Smooth muscle cell of the brain vasculature (primary cell): ENCODE data around the gene MAMDC4.
"Not testable (repeated sequence)": the region's sequence is repeated elsewhere in the genome, so short reads cannot be mapped to it uniquely, and the experiment has no call there.

Experiments
- DNase-seq: peaks from one replicate; pipeline ENCODE4 v3.0.0-alpha.2; 2012; ENCODE audit warnings: low read depth, low spot score

The MAMDC4 gene

GRCh38 chr9:136851941-136852663 is at the start of gene MAMDC4:
Gene MAMDC4 (plus strand): TSS chr9:136852346. CDS start chr9:136852417, 71 bp downstream.
- DNase-seq: no peak

- DNase-seq: not testable (repeated sequence)
Measured at GRCh38 chr9:136803009-136803550, 49.1 kb upstream of the MAMDC4 start.

- DNase-seq: no peak
Measured at GRCh38 chr9:136803551-136804508, 48.3 kb upstream of the MAMDC4 start.

DNA sequence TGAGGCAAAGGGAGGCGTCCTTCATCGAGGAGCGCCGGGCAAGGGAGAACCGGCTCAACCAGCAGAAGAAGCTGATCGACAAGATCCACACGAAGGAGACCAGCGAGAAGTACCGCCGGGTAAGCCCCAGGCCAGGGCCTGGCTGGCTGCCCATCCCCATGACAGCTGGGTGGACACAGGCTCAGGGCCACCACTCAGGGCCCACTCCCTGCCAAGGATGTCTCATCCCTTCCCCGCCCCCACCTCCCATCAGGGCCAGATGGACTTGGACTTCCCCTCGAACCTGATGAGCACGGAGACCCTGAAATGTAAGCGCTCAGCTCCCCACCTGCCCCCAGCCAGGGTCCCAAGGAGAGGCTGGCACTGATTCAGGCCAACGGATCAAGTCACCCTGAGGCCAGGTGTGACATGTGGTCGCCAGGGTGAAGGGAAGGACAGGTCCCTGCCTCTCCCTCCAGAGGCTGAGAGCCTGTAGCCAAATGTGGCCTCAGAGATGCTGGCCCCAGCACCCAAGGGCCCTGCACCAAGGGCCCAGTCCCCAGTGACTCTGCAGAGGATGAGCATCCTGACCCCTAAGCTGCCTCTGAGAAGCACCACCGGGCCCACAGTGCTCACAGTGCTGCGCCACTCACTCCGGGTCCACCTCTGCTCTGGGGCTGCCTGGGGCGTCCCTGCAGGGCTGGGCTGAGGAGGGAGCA is 47.5 kb upstream of the MAMDC4 start:
- no peak for DNase-seq

DNA sequence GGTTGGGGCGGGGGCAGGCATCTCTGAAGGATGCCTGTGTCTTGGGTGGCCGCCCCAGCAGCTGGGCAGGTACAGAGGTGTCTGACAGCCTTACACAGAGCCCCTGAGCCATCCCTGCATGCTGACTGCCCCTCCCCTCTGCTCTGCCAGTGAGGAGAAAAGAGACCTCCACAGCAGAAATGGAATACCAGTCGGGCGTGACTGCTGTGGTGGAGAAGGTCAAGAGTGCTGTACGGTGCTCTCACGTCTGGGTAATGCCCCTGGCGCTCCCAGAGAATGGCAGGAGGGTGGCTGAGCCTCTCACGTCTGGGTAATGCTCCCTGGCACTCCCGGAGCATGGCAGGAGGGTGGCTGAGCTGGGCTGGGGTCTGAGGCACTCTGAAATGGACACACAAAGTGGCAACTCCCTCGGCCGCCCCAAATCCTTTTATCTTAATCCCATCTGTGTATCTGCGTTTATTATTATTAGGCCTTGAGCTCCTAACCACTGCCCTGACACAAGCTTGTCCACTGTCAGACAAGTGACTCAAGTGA is 46.9 kb upstream of the MAMDC4 start:
- DNase-seq: no peak

- no peak for DNase-seq
Measured at GRCh38 chr9:136806067-136806466, 46.1 kb upstream of the MAMDC4 start.

DNA sequence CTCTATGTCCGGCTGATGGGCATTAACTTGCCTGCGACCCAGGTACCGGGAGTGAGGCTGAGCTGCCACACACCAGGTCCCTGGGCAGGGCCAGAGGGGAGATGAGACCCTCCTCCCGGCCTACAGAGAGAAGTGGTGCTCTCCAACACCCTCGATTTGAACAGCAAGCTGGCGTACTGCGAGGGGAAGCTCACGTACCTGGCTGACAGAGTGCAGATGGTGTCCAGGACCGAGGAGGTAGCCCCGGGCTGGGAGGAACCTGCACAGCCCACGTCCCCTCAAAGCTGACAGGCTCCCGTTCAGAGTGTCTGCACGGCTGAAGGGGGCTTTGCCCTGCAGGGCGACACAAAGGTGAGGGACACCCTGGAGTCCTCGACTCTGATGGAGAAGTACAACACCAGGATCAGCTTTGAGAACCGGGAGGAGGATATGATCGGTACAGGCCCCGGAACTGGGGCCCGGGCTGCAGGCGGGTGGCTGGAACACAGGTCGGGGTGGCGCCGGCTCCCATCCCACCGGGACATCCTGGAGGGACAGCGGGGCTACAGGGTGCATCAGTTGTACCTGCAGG is 45.4 kb upstream of the MAMDC4 start:
- no peak for DNase-seq

DNA sequence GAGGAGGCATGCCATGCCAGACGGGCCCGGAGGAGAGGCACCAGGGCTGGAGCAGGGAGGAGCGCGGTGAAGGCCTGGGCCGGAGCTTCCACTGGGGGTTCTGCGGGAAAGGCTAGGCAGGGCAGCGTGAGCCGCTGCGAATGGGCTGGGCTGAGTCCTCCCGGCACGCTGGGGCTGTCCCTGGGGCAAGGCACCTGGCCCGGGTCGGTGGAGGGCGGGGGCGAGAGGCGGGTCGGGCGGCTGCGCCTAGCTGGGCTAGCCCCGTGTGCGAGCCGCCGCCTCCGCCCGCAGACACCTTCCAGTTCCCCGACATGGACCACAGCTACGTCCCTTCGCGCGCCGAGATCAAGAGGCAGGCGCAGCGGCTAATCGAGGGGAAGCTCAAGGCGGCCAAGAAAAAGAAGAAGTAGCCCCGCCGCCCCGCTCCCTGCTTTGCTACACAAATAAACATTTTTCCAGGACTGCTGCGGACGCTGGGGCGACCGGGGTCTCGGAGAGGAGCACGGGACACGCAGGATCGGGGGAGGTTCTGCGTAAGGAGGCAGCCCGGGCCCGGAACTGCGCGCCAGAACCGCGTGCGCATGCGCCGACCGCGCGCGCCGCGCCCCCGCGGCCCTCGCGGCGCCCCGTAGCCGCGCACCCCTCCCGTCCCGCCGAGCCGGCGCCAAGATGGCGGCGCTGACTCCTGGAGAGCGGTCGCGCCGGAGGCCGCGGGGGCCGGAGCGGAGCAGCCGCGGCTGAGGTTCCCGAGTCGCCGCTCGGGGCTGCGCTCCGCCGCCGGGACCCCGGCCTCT is 44.7 kb upstream of the MAMDC4 start, which contains the start of gene RABL6:
TSS of gene RABL6 (plus strand) at position 668 of the 794 bp plus-strand sequence. CDS start 249 bp downstream, outside the sequence.
- peak; percentile 41 for DNase-seq

- DNase-seq: no peak
Measured at GRCh38 chr9:136808075-136808805, 43.9 kb upstream of the MAMDC4 start.

DNA sequence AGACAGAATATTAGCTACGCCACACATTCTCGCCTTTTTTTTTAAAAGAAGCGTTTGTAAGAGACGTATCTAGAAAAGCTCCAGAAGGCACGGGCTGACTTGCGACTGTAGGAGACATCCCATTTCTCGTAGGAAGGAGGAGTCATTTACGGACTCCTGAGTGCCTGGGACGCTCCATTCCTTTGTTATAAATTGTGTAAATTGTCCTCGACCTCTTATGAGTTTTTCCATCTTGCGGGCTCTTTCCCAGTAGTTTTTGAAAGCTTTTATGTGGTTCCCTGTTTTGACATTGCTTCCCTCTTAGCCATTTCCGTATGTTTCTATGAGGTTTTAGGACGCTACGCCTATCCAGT is 43.4 kb upstream of the MAMDC4 start:
- DNase-seq: no peak

DNA sequence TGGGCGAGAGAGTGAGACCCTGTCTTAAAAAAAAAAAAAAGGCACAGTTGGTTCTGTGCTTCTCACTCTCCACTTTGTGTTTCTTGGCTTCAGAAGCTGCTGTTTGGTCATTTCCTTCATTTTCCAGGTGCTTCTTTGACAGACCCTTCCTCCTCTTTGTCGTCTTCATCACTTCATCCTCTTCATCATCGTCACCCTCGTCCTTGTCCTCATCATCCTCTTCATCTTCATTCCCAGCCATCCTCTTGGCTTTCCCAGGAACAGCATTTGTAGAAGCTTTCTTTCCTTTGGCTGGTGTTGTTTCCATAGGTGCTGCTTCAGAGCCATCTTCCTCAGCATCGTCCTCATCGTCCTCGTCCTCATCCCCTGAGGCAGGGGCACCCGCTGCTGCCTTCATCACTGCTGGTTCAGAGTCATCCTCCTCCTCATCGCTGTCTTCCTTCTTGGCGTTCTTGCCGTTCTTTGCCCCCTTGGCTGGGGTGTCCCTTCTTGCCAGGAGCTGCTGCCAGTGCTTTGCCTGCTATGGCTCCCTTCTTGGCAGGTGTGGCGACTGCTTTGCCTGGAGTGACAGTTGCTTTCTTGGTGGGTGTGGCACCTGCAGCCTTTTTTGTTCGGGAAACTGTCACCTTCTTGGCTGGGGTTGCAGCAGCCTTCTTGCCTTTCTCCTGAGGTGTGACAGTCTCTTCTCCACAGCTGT is 37.3 kb upstream of the MAMDC4 start:
- DNase-seq: no peak

GRCh38 chr9:136815422-136815782 is 36.7 kb upstream of the MAMDC4 start:
- DNase-seq: no peak

DNA sequence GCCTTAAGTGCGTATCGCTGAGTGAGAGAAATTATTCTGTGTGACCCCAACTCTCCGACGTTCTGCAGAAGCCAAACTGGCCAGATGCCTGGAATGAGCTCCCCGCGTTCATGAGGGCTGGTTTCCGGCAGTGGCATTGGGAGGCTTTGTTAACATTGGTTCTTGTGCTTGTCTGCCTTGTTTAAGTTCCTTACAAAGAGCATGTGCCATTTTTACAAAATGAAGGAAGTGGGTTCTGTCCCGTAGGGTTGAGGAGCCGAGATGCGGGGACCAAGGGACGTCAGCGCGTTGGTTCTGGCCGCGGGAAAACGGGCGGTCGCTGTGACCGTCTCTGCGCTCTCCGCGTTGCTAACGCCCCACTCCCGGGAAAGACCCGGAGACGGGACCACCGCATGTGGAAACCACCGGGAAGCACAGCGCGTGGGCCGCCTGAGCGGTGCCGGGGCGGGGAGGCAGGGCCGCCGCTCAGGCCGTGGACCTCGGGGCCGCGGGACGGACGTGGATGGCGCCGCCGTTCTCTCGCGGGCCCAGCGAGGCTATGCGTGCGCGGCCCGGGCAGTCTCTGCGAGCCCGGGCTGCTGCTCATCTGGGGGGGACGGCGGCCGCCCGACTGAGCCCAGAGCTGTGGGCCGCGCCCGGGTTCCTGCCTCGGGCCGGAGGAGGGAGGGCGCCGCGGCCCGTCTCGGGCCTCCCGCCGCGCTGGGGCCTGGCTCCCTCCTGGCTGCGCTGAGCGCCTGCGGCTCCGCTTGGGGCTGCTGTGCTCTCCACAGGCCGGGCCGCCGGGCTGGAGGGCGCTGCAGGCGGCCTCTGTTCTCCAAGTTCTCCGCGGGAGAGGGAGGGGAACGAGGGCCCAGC is 30.9 kb upstream of the MAMDC4 start:
- no peak for DNase-seq

DNA sequence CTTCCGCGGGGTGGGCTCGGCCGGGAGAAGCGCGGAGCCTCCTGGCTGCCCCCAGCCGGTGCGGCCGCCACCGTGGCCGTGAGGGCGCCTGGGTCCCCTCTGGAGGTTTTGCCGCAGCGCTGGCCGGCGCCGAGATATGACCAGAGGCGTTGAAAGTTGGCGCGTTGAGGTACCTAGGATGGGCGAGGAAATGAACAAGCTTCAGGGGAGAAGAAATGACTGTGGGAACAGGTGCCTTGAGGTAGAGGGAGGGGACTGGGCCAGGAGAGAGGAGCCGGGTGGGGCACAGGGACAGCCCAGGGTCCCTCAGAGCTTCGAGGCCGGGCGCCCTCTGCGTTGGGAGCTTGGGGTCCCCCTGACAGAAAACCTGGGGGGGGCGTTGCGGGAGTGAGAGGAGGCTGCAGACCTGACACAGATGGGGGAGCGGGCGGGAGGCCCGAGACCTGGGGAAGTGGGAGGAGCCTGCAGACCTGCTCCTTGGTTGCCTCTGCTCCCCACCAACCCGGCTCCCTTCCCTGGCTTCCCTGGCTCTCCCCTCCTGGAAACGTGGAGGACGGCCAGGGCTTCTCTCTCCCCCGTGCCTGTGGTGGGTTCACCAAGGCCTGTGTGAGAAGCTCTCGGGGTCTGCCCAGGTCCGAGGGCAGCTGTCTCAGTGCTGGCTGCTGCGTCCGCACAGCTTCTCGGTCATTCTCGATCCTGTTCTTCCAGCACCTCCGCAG is 30.2 kb upstream of the MAMDC4 start:
- DNase-seq: no peak

GRCh38 chr9:136823136-136824046 is 28.8 kb upstream of the MAMDC4 start:
- no peak for DNase-seq

GRCh38 chr9:136824496-136825225 is 27.5 kb upstream of the MAMDC4 start:
- no peak for DNase-seq
